GM18873 (cell line): ENCODE results near the gene LRFN5.
"Not testable (repeated sequence)": the region's sequence is repeated elsewhere in the genome, so short reads cannot be mapped to it uniquely, and the experiment has no call there.

Source experiments
- ATAC-seq: cut with Tn5 transposase; IDR thresholded peaks from one replicate; pipeline ENCODE4 v1.9.1; 2021; ENCODE audit warnings: mild to moderate bottlenecking, moderate library complexity, moderate number of reproducible peaks; ENCODE audit not compliant: unreplicated experiment, low FRiP score

The LRFN5 gene

DNA sequence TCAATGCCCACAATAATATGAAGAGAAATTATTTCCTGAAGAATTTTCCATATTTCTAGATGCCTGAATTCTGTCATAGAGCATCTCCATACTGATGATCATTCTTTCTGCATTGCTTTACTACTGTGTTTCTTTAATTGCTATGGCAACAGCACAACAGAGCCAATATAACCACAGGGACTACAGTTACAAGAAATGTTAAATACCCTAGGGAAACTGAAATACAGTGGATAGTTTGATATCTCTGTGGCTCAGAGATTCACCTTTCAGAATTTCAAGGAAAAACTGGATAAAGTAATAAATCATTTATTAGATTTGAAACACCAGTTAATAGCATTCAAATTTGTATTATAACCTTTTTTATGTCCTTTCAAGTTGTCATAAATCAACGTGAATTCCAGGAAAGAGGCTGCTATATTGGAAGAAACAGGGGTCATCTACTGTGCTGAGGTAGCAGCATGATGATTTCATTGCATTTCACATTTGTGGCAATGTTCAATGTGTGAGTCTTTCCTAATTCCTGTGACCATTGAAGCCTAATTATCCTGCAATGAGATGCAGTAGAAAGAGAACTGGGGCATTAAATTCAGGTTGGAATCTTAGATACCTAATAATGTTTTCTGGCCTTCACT lies 267.1 kb downstream of the LRFN5 start:
- no peak for ATAC-seq

DNA sequence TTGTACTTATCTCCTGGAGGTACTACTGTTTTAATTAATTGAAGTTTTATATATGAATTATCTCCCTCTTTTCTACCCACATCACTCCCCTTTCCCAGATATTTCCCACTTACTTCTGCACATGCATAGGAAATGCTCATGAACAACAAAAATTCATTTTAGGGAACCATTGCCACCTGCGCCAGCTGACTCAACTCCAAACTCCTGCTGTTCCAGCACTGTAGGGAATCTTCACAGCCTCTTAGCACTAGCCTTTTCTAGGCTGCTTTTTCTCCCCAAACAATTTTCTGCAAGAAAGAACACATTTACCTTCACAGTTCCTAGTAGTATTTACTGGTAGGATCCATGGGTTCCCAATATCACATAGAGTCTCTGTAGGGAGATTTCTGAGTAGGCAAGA lies 268.4 kb downstream of the LRFN5 start:
- no peak for ATAC-seq

DNA sequence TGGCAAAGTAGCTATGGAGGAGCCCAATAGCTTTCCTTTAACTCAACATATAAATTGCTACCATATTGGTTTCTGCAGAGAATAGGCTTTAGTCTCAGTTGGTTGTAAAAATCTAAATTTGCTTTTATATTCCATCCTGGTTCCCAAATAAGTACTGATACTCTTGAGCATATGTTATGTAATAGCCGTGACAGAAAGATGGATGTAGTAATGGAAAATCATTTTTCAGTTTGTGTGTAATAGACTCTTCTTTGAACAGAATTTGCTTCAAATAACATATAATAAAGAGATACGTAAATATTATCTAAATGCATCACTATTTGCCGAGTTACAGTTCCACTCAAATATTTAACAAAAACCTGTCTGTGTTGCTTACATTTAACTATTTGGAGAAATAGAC lies 271.6 kb downstream of the LRFN5 start:
- no peak for ATAC-seq

DNA sequence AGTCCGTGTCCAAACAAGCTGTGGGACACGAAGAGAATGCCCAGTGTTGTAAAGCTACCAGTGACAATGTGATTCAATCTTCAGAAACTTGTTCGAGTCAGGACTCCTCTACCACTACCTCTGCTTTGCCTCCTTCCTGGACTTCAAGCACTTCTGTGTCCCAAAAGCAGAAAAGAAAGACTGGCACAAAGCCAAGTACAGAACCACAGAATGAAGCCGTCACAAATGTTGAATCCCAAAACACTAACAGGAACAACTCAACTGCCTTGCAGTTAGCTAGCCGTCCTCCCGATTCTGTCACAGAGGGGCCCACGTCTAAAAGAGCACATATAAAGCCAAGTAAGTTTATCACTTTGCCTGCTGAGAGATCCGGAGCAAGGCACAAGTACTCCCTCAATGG lies 284.9 kb downstream of the LRFN5 start:
- ATAC-seq, result no peak

DNA sequence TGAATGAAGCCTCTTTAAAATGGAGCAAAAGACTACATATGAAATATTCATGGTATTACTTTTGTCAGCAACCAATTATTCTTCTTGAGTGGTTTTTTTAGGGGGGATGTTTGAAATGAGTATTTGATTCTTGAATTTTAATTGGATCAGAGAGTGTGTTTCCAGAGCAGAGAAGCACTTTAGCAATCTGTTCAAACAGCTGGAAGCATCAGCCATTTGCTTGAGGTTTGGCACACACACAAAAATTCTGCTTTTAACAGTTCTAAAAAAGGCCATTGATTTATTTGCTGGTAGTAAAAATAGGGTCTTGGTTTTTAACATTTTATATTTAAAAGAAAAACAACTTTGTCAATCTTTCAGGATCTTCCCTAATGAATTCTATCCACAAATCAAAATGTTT lies 292.7 kb downstream of the LRFN5 start:
- ATAC-seq, result no peak

DNA sequence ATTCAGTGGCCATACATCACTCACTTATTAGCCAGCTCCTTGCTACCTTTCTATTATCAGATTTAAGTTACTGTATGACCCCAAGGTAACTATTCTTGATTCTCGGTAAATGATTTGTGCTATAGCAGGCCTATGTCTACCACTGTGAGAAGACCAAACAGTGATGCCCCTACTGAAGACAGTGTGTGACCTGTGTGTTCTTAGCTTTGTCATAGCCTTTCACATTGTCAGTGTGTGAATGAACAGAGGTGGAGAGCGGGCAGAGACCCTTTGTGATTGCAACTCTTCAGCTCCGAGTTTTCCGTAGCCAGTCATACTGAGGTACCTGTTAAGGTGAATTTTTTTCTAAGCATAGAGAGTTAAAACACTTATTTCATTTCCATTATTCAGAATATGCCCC lies 294.0 kb downstream of the LRFN5 start:
- no peak for ATAC-seq

DNA sequence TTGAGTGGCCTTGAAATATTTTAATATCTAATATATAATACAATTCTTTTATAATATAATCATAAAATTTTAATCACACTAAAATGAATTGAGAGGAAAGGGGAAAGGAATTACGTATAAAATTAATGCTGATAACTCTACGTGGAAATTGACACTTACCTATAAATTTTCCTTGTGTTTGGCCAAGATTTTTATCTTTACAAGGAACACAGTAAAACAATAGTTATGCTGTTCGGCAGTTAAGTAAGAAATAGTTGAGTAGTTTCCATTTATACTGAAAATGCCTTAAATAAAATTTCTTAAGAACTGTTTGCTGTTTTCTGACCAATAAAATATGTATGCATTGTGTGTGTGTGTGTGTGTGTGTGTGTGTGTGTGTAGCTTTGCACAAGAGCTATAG lies 294.4 kb downstream of the LRFN5 start:
- no peak for ATAC-seq

DNA sequence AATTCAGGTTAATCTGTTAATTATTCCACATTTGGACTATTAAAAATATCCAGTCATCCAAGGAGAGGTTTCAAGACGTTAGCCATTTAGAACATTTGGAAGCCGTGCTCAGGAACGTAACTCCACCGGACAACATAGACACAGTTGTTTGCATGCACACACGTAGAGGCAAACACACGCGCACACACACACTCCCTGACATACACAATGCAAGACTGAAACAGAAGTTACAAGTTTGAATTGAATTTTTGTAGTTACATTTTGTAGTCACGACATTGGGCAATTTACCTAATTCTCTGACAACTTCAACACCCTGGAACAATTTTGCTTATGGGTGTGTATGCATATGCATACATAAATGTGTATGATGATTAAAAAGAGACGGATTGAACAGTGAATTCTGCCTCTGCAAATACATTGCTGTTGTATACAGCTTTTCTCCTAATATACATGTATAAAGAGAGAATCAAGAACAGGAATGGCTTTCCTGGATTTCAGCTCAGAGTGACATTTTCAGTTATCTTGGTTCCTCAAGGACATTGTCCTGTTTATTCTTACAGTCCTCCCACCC lies 298.8 kb downstream of the LRFN5 start:
- no peak for ATAC-seq

DNA sequence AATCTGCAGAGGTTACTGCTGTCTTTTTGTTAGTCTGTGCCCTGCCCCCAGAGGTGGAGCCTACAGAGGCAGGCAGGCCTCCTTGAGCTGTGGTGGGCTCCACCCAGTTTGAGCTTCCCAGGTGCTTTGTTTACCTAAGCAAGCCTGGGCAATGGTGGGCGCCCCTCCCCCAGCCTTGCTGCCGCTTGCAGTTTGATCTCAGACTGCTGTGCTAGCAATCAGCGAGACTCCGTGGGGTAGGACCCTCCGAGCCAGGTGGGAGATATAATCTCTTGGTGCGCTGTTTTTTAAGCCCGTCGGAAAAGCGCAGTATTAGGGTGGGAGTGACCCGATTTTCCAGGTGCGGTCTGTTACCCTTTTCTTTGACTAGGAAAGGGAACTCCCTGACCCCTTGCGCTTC lies 304.5 kb downstream of the LRFN5 start:
- not testable (repeated sequence) for ATAC-seq

DNA sequence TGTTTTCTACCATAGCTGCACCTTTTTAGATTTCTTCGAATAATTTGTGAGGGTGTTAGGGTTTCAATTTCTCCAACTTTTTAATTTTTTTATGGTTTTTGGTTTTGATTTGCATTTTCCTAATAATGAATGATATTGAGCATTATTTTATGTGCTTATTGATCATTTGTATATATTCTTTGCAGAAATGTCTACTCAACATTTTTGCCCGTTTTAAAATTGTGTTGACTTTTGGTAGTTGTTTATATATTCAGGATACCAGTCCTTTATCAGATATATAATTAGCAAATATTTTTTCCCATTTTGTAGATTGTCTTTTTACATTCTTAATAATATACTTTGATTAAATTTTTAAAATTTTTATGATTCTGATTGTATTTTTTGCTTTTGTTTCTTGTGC lies 306.7 kb downstream of the LRFN5 start:
- no peak for ATAC-seq

DNA sequence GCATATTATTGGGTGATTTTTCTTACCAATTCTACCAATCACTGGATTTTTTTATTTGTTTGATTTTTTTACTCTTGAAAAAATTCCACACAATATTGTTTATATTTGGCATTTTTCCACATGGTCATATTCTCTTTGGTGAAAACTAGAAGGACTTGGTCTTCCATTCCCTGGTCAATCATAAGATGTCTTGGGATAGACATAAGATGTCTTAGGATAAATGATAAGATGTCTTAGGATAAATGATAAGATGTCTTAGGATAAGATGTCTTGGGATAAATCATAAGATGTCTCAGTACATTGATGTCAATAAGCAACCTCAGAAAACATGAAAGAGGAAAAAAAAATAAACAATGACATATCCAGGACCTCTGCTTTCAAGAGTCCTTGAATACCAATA lies 309.1 kb downstream of the LRFN5 start:
- no peak for ATAC-seq

DNA sequence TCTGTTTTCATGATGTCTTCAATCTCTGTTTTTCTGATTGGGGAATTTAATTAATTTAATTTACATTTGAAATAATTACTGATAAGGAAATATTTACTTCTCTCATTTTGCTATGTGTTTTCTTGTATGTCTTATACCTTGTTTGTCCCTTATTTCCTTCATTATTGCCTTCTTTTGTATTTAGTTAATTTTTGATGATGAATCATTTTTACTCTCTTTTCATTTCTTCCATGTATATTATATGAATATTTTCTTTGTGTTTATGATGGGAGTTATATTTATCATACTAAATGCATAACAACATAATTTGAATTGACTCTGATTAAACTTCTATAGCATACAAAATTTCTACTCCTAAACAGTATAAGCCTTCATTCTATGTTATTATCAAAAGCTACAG lies 309.6 kb downstream of the LRFN5 start:
- no peak for ATAC-seq

DNA sequence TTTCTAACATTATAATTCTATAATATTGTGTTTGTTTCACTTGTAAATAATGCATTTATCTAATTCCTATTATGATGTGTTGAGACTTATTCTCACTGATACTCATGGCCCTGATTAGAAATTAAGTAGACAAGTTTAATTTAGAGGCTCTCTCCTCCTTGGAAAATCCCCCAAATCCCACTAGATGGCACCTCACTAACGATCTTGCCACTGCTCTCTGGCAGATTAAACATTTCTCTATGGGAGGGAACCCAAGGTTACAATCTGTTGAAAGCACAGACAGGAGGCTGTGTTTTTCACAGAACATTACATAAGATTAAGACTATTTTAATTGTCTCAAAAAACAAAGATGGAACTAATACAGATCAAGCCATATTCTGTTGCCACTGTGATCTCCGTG lies 318.7 kb downstream of the LRFN5 start:
- ATAC-seq, result no peak

DNA sequence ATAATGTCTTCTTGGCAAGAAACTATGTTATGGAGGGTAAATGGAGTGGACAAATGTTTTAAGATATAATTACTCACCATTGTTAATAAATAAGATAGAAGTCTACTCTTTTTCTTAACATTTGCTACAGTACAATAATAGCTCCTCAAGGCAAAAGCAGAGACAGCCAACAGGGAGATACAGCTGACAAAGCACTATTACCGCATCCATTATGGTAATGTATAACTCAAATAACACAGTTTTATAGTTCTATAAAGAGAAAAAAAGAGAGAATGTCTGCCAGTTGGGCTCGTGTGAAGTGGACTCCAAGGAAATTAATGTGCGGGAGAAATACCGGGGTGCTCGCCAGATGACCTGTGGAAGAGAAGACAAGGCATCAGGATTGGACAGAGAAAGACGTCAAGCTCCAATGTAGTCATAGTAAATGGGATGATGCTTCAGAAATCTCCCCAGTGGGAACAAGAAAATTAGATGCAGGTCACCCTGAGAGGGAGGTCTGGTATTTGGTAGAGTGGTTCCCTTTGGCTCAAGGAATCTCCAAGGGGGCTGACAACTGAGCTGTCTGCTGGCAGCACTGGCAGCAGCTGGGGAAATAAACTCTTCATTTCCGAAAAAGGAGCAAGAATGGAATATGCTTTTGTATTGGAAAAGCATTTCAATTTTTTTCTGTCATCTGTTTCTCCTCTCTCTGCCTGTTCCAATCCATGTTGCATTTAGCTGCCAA lies 343.9 kb downstream of the LRFN5 start:
- no peak for ATAC-seq
